K562 (cell line): ENCODE measurements around the gene CABP7.

Experiments
- BHLHE40 ChIP-seq: IDR thresholded peaks from 2 replicates; pipeline ENCODE4 v1.6.1; 2011; ENCODE audit warnings: low read length, improper control_type of control experiment
- BRCA1 ChIP-seq, 2 experiments: fragments of 450-650 bp in 1 of 2; sonication (generic) in 1 of 2; formaldehyde crosslinking in 1 of 2; IDR thresholded peaks; 2 replicates each; pipeline versions ENCODE4 v1.5.0 to v1.6.1; 2017 to 2020; ENCODE audit warnings: mild to moderate bottlenecking in 1 of 2, missing genetic modification reagents in 1 of 2
- CEBPG ChIP-seq, 3 experiments: fragments of 200-800 bp in 1 of 3; sonication (Bioruptor generic) in 1 of 3; sonication (generic) in 1 of 3; formaldehyde crosslinking in 1 of 3; IDR thresholded peaks in 2 of 3; conservative IDR thresholded peaks in 1 of 3; 2 replicates each; pipeline versions ENCODE4 v1.6.1 to v1.8.0; 2016 to 2022; ENCODE audit warnings: missing compliant biosample characterization in 2 of 3, missing genetic modification characterization in 2 of 3, mild to moderate bottlenecking in 1 of 3, missing genetic modification reagents in 1 of 3
- FOXK2 ChIP-seq, 2 experiments: fragments of 450-650 bp; IDR thresholded peaks in 1 of 2; conservative IDR thresholded peaks in 1 of 2; 2 replicates each; pipeline ENCODE4 v1.6.1; 2016; ENCODE audit warnings: low read depth in 2 of 2, mild to moderate bottlenecking in 1 of 2
- GABPA ChIP-seq: fragments of 200-800 bp; sonication (Bioruptor generic); conservative IDR thresholded peaks from 2 replicates; pipeline ENCODE4 v1.6.1; 2016; ENCODE audit warnings: low read depth, missing genetic modification characterization, missing compliant biosample characterization
- HDAC2 ChIP-seq: fragments of 450-650 bp; IDR thresholded peaks from 2 replicates; pipeline ENCODE4 v1.6.1; 2016; ENCODE audit warnings: mild to moderate bottlenecking
- MAX ChIP-seq: sonication (generic); formaldehyde crosslinking; IDR thresholded peaks from 2 replicates; pipeline ENCODE4 v1.9.0; 2022; ENCODE audit warnings: mild to moderate bottlenecking, missing genetic modification reagents
- MXD1 ChIP-seq: fragments of 250-450 bp; sonication (Bioruptor Pico); IDR thresholded peaks from 2 replicates; pipeline ENCODE4 v1.8.0; 2021; ENCODE audit warnings: borderline replicate concordance, mild to moderate bottlenecking, moderate library complexity; ENCODE audit not compliant: poor library complexity, severe bottlenecking
- NFE2L1 ChIP-seq: fragments of 450-650 bp; IDR thresholded peaks from 2 replicates; pipeline ENCODE4 v1.6.1; 2016; ENCODE audit warnings: missing genetic modification characterization, low read depth, mild to moderate bottlenecking, missing compliant biosample characterization, moderate library complexity, borderline replicate concordance
- POLR2A ChIP-seq: fragments of 450-650 bp; conservative IDR thresholded peaks from 2 replicates; pipeline ENCODE4 v1.6.1; 2016
- SMC3 ChIP-seq: conservative IDR thresholded peaks from 2 replicates; pipeline ENCODE4 v1.6.1; 2011; ENCODE audit warnings: low read depth, low read length, improper control_type of control experiment; ENCODE audit not compliant: insufficient read depth
- ZBED1 ChIP-seq: IDR thresholded peaks from 2 replicates; pipeline ENCODE4 v1.6.1; 2014
- ZNF436 ChIP-seq: fragments of 250-450, 450-650 bp; sonication (Bioruptor Pico); formaldehyde crosslinking; IDR thresholded peaks from 2 replicates; pipeline ENCODE4 v1.7.0; 2020; ENCODE audit warnings: mild to moderate bottlenecking
- TF ChIP-seq, protein P1 (sequence below), 3 experiments: IDR thresholded peaks in 2 of 3; conservative IDR thresholded peaks in 1 of 3; 2 replicates each; pipeline ENCODE4 v1.5.1; 2011 to 2012; ENCODE audit warnings: low read length in 3 of 3, mild to moderate bottlenecking in 3 of 3, control low read depth in 2 of 3, improper control_type of control experiment in 1 of 3, inconsistent platforms in 1 of 3, low read depth in 1 of 3, mixed read lengths in 1 of 3, moderate library complexity in 1 of 3; ENCODE audit not compliant: insufficient read depth in 2 of 3

DNA sequence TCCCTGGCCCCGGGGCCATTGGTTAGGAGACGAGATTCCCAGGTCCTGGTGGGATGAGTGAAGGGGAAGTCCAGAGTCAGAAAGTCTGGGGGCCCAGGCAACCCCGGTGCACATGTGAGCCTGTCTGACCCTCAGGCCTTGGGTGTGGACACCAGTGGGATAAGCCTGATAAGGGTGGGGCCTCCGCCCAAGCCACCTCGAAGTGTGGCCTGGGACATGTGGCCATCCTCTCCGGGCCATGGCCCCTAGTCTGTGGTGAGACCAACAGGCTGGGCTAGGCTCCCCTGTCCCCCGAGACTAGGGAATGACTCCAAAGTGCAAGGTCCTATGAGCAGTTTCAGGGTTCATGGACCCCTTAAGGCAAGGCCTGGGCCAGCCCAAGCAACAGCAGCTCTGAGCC, 6.3 kb downstream of the CABP7 start:
- TF ChIP-seq MXD1 (no peak), POLR2A (no peak), FOXK2 (conservative IDR thresholded peaks at IDR 0.05 in 1 of 2, IDR thresholded peaks at IDR 0.05 in 1 of 2; ENCODE audit: low read depth in 2 of 2) (no peak), SMC3 (no peak), HDAC2 (no peak), CEBPG (CRISPR knock-in tag; IDR thresholded peaks at IDR 0.05) (no peak), CEBPG (tag; conservative IDR thresholded peaks at IDR 0.05 in 1 of 2, IDR thresholded peaks at IDR 0.05 in 1 of 2) (no peak), MAX (no peak), NFE2L1 (tag) (no peak), BHLHE40 (no peak), ZNF436 (CRISPR knock-in tag) (no peak), ZBED1 (no peak), BRCA1 (IDR thresholded peaks at IDR 0.05) (no peak), BRCA1 (CRISPR knock-in tag; IDR thresholded peaks at IDR 0.05) (no peak), GABPA (tag) (no peak)
- TF ChIP-seq, protein P1, sequence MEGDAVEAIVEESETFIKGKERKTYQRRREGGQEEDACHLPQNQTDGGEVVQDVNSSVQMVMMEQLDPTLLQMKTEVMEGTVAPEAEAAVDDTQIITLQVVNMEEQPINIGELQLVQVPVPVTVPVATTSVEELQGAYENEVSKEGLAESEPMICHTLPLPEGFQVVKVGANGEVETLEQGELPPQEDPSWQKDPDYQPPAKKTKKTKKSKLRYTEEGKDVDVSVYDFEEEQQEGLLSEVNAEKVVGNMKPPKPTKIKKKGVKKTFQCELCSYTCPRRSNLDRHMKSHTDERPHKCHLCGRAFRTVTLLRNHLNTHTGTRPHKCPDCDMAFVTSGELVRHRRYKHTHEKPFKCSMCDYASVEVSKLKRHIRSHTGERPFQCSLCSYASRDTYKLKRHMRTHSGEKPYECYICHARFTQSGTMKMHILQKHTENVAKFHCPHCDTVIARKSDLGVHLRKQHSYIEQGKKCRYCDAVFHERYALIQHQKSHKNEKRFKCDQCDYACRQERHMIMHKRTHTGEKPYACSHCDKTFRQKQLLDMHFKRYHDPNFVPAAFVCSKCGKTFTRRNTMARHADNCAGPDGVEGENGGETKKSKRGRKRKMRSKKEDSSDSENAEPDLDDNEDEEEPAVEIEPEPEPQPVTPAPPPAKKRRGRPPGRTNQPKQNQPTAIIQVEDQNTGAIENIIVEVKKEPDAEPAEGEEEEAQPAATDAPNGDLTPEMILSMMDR (IDR thresholded peaks at IDR 0.05 in 2 of 3, conservative IDR thresholded peaks at IDR 0.05 in 1 of 3; ENCODE audit: insufficient read depth in 2 of 3, low read depth in 1 of 3, low read length in 3 of 3) = no peak
